ENCODE results near the gene GPR108. TPM values are rescaled to one million over a fixed set of nuclear protein-coding genes. Genes with fewer than 3 reads are reported as not detected.

GPR108 gene
- total and polyA plus RNA-seq, 2 of the 8 experiments (the other 6 are each of a cell fraction or from before 2014, with no cell fraction given): 34.9 to 46.0 TPM

DNA sequence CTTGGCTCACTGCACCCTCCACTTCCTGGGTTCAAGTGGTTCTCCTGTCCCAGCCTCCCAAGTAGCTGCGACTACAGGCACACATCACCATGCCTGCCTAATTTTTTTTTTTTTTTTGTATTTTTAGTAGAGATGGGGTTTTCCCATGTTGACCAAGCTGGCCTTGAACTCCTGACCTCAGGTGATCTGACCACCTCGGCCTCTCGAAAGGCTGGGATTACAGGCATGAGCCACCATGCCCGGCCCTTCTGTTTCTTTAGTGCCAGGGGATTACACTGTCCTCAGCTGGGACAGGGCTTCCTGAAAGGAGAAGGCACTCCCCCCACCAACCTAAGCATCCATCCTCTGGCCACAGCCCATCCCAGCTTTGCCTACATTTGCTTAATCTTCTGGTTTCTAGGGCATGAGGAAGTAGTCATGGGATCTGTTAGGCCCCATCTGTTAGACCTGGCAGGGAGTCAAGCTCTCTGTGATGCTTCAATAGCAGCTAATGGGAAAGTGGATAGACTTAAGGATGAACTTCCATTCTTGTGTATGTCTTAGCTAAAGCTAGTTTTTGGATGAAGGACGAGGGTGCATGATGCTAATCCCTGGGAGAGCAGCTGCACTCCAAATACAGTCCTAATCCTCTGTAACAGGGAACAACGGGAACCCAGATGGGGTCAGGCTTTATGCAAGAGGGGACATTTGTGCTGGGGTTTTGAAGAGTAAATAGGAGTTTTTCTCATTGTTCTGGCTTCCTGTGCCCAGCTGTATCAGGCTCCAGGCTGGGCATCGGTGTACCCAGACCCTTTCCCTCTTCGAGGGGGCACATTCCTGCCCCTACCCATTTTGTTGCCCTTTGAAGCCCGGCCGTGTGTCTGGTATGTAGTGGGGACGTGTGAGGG lies 37.7 kb upstream of the GPR108 start:
- Histone ChIP-seq H3K9me3 (ENCODE audit: insufficient read depth in 2 of 2, low read depth in 1 of 2, low read length in 1 of 2) (peaks cover 0 to 8% of the 10 kb centered on the region in 2 experiments; a peak in 2 of 4 replicates), H3K4me2 (ENCODE audit: insufficient read depth in 1 of 2, low read depth in 2 of 2, low read length in 2 of 2) (no peak overlapping the region), H3K9ac (replicated peaks in 1 of 4; ENCODE audit: extremely low read depth in 1 of 4, low read depth in 3 of 4, low read length in 3 of 4) (no peak overlapping the region), H3K36me3 (ENCODE audit: control insufficient read depth in 2 of 4, insufficient read depth in 4 of 4, low read length in 3 of 4) (no peaks in the 10 kb centered on the region), H4K5ac (ENCODE audit: insufficient read length, low read depth, low read length) (no peak overlapping the region), H3K23ac (ENCODE audit: insufficient read length) (no peak overlapping the region), H3K27ac (ENCODE audit: low read depth, low read length) (no peak overlapping the region), H3K18ac (ENCODE audit: extremely low read depth, low read length) (no peak overlapping the region), H2AK5ac (ENCODE audit: low read depth, low read length) (no peak overlapping the region; the same call in 1 of the 2 replicates), H3K56ac (replicated peaks; ENCODE audit: insufficient read length, low read depth, low read length) (no peak overlapping the region), H2BK5ac (ENCODE audit: low read depth, low read length) (no peak overlapping the region), H3K14ac (ENCODE audit: insufficient read length) (no peak overlapping the region), H3K4me1 (replicated peaks in 1 of 4; ENCODE audit: control insufficient read depth in 3 of 4, insufficient read depth in 4 of 4, low read length in 3 of 4) (peaks cover 0 to 13% (median 2%) of the 10 kb centered on the region in 4 experiments; a peak in 3 of 7 replicates), H4K8ac (ENCODE audit: extremely low read depth, insufficient read depth, low read length) (no peak overlapping the region), H2BK15ac (ENCODE audit: low read length) (no peak overlapping the region), H3K79me2 (ENCODE audit: control insufficient read depth in 1 of 2, insufficient read depth in 2 of 2, low read length in 2 of 2) (no peaks in the 10 kb centered on the region), H3K23me2 (ENCODE audit: low read depth, low read length) (peaks cover 9% of the 10 kb centered on the region; the same call in 1 of the 2 replicates), H2BK120ac (replicated peaks; ENCODE audit: low read depth, low read length) (no peak overlapping the region), H3K79me1 (ENCODE audit: low read depth, low read length) (no peaks in the 10 kb centered on the region), H3K4me3 (ENCODE audit: extremely low read depth in 1 of 4, insufficient read depth in 2 of 4, low read depth in 3 of 4, low read length in 4 of 4) (no peak overlapping the region), H3K27me3 (replicated peaks in 1 of 4; ENCODE audit: control insufficient read depth in 3 of 4, extremely low read depth in 1 of 4, insufficient read depth in 3 of 4, low read length in 3 of 4) (no peaks in the 10 kb centered on the region), H4K20me1 (replicated peaks in 1 of 2; ENCODE audit: control insufficient read depth in 1 of 2, insufficient read depth in 2 of 2, low read length in 2 of 2) (no peaks in the 10 kb centered on the region), H2BK12ac (ENCODE audit: low read depth, low read length) (no peak overlapping the region), H4K91ac (replicated peaks; ENCODE audit: insufficient read length, low read length) (no peak overlapping the region), H2BK20ac (ENCODE audit: low read length) (no peak overlapping the region), H3K4ac (replicated peaks; ENCODE audit: insufficient read length, low read depth, low read length) (no peak overlapping the region), H2AFZ (ENCODE audit: low read length) (no peak overlapping the region)
- CTCF ChIA-PET (ENCODE audit: partially characterized antibody): interaction anchor here (0.8 to 1.2 kb wide), 4 partner anchors 10 to 286 kb away, joined by 3 read pairs; no protein-coding TSS in a partner anchor
- WGBS, 2 experiments (ENCODE audit: extremely low coverage in 1 of 2, insufficient coverage in 1 of 2, insufficient read length in 1 of 2, insufficient replicate concordance in 2 of 2, low coverage in 1 of 2, low lambda C conversion rate in 2 of 2, missing lambda C conversion rate in 1 of 2): 86% methylated on average over 7 of the region's 11 CpGs; no CpG with 5 or more reads in 1 of the 2 experiments
- no peak for FAIRE-seq
- DNase-seq (ENCODE audit: low read depth in 1 of 2, low spot score in 2 of 2): no peak
- POLR2A ChIA-PET (ENCODE audit: partially characterized antibody): interaction anchor here (1.1 kb wide), 1 partner anchor 37 kb away, joined by 3 read pairs; no protein-coding TSS in a partner anchor
- TF ChIP-seq POLR2AphosphoS5 (IDR thresholded peaks at IDR 0.05; ENCODE audit: low read depth, low read length): no peak
- no peak for TF ChIP-seq KDM5A (IDR thresholded peaks at IDR 0.05; ENCODE audit: low read length)
- no peak for TF ChIP-seq BACH1 (IDR thresholded peaks at IDR 0.05; ENCODE audit: low read length)
- no peak for TF ChIP-seq E2F6 (IDR thresholded peaks at IDR 0.05)
